SIG-M5 (cell line): ENCODE measurements around the gene STIM1.
A peak's percentile ranks its signal among the peaks of the same experiment; 100 is the strongest.

Experiments
- DNase-seq: peaks from one replicate; lab custom pipeline; 2025; lab: John Stamatoyannopoulos, UW

STIM1 gene

DNA sequence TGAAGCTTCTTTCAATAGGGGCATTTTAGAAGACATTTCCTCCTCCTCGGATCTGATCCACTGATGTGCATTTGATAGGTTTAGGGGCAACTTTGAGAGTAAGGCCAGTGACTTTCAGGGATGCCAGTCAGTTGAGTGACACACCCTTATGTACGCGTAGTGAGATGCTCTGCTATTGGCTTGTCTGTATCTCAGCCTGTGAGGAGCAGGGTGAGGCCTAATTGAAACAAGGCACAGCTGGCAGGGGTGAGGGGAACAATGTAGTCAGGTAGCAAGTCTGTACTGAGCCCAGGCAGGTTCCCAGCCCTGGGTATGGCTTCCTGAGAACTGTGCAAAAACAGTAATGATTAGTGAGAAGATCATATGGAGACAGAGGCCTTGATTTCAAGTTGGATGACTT lies 61.5 kb downstream of the STIM1 start:
- no peak for DNase-seq

DNA sequence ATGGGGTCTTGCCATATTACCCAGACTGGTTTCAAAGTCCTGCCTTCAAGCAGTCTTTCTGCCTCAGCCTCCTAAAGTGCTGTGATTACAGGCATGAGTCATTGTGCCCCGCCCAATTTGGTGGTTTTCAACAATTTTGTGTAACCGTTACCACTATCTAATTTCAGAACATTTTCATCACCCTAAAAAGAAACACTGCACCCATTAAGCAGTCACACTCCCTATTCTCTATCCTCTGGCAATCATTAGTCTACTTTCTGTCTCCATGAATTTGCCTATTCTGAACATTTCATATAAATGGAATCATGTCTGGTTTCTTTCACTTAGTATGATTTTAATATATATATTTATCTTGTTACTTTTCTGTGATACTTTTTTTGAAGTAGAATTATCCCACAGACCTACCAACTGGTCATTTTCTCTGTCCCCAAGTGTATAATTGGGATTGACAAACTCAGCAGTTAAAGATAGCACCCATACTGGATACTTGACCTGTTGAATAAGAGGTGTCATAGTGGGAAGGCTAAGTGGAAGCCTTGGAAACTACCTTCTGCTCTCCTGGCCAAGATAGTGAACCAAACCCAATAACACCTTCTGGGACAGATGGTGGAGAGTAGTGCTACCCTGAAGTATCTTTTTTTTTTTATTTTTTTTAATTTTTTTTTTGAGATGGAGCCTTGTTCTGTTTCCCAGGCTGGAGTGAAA lies 64.8 kb downstream of the STIM1 start:
- peak; percentile 18 for DNase-seq

DNA sequence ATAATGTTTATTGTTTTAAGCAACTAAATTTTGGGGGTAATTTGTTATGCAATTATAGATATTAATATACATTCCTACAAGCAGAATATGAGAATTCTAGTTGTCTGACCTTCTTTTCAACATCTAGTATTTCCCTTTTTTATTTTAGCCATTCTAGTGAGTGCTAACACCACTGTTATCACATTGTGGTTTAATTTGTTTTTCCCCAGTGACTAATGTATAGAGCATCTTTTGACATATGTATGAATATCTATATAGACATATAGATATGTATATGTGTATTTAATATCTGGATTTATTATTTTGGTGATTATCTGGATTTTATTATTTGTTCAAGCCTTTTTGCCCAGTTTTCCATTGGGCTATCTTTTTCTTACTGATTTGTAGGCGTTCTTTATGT lies 66.6 kb downstream of the STIM1 start:
- DNase-seq: no peak

DNA sequence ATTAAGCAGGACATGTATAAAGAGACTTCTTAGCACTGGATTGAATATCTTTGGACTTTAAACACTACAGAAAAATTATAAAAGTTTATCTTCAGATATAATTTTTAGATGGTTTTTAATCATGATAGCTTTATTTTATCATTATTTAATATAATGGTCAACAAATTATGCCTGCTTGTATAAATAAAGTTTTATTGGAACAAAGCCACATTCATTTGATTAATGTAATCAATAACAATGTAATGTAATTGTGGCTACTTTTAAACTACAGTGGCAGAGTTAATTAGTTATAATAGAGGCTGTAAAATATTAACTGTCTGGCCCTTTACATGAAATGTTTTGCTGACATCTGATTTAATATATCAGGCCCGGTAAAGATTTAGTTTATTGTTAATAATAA lies 70.0 kb downstream of the STIM1 start:
- DNase-seq: no peak

DNA sequence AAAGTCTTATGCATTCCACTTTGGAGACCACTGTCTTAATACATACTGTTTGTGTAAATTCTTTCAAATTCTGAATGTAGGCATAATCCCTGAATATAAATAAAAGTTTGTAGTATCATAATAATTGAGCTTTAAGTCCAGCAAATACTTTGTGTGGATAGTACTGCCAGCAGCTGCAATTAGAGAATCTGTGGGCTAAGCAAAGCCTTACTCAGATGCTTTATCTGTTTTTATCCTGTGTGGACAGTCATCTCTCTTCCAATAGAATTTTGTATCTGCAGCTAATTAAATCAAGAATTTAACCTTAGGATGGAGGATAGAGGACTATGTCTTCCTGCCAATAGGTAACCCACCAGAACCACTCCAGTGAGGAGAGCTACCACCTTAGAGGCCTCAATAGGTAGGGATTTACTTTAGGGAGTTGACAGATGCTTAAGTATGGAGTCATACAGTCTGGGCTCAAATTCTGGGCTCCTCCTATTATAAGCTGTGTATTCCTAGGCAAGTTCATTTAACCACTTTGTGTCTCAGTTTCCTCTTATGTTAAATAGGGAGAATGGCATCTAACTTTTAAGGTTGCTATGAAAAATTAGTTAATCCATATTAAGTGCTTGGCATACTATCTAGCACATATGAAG lies 71.1 kb downstream of the STIM1 start:
- no peak for DNase-seq

DNA sequence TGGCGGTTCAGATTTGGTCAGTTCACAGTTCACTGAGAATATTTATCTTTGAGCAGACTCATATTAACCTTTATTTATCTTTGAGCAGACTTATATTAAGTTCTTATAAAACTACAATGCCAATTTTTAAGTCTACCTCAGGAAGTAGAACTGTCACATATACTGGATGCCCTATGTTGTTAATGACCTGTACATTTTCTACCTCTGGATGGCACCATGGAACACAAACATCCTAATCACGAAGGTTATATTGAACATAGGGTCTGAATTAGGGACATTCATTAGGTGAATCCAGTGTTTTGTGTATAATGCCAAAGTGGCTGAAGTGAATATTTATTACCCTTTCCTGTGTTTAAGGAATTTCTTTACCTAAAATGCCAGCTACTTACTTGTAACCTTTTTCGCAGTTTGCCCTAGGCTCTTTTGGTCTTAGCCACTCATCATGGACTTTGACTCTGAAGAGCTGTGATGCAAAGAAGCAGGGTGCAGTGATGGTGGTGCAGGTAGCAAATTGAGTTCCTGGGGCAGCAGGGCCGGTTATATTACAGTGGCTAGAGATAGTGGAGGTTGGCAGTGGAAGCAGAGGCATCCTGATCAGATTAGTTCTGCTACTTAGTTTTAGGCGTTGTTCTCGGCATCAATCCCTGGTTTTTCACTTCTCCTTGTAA lies 71.8 kb downstream of the STIM1 start:
- DNase-seq: no peak

DNA sequence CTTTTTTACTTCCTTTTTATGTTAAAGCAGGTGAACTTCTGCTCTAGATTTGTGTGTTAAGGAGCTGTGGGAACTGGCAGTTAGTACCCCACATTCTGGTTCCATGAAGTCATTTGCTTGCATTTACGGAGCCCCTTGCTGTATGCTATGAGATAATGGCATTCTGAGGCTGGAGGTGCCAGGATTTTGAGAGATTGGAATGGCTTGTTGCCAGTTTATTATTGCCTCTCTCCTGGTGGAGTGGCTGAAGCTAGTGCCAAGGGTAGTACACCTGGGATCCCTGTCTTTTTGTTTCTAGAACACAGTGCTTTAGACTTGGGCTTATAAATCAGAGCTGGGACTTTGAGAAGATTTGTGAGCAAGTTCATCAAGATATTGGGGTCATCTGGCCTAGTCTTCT lies 73.8 kb downstream of the STIM1 start:
- no peak for DNase-seq

DNA sequence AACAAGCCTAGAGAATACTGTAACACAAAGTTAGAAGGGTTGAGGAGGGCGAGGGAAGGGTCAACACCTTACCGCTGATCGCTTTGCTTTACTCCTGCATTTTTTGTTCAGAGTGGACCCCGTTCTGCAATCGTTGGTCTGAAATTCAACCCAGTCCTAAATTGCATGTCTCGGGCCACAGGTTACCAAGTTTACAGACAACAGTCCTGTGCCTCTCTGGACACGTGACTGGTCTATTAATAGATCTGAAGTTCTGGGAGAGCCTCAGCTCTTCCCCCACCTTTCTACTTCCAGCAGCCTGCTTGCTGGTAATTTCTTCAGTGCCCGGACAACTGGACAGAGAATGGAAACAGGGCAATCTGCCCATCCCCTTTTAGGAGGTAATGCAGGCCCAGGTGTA lies 74.2 kb downstream of the STIM1 start:
- DNase-seq: no peak

DNA sequence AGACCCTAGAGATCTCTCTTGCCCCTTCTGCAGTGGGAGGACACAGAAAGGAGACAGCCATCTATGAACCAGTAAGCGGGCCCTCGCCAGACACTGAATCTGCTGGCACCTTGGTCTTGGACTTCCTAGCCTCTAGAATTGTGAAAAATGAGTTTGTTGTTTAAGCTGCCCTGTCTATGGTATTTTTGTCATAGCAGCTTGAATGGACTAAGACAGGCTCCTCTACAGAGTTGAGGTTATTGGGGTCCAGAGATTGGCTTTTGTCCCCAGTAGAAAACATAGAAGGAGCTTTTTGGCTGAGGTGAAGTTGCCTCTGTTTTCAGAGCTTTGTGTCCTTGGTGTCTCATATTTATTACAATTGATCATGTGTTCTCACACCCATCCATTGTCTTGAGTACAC lies 77.2 kb downstream of the STIM1 start:
- DNase-seq: no peak

DNA sequence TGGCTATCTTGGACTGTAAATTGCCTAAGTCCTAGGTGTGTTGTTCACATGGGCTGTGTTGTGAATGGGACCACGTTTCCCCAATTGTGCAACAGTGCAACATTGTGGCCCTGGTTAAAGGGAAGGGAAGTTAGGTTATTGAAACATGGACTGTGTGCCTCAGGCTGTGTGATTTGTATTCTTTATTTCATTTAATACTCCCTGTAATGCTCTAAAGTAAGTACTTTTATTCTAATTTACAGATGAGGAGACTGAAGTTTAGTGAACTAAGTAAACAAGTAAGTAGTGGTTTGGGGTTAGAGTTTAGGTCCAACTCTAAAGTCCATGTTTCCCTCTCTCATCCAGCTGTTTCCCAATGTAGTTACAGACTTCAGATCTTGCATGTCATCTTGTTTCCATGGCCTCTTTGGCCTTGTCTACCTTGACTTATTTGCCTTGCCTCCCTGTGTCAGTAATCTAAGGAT lies 77.7 kb downstream of the STIM1 start:
- DNase-seq: no peak

DNA sequence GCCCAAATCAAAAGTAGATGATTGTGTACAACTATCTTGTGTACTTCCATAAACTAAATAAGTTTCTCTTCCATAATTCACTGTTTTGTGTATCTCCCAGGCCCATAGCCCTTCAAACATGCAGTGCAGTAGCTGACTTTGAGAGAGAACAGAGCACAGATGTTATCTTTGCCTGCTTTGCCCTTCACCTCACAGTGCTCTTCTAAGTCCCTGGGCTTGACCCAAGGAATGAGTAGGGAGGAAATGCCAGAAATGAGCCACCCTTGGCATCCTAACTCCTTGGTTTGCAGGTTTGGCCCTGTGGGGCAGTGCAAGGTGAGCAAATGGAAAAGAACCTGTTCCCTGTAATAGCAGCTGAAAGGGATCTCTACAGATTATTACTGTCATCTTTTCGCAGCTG lies 79.2 kb downstream of the STIM1 start:
- DNase-seq: no peak

DNA sequence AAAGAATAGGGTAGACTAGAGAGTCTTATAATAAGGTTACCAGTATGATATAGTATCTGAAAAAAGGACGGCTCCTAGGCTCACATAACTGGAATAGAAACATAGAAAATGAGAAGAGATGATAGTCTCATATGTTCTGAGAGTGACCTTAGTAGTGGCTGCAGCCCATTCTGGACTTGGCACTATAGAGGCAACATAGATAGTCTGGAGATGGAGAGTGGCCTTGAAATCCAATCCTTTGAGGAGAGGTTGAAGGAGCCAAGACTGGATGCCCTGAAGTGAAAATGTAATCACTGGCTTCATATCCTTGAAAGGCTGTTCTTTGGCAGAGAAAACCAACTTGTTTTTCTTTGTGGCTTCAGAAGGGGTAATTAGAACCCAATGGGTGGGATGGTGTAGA lies 81.1 kb downstream of the STIM1 start:
- DNase-seq: no peak

DNA sequence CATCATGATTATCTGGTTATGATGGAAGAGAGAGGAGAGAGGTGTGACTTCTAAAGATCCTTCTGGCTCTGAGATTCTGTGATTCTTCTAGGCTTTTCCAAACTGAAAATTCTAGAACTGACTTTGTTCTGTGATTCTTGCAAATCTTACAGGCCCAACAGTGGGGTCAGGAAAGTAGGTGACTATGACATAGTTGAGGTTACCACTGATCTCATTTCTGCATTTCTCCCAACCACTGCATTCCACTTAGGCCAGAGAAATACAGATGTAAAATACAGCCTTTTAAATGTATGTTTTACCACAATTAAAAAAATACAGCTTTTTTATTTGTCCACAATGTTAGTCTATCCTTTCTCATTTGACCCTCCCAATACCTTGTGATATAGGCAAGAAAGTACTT lies 83.7 kb downstream of the STIM1 start:
- DNase-seq: no peak

DNA sequence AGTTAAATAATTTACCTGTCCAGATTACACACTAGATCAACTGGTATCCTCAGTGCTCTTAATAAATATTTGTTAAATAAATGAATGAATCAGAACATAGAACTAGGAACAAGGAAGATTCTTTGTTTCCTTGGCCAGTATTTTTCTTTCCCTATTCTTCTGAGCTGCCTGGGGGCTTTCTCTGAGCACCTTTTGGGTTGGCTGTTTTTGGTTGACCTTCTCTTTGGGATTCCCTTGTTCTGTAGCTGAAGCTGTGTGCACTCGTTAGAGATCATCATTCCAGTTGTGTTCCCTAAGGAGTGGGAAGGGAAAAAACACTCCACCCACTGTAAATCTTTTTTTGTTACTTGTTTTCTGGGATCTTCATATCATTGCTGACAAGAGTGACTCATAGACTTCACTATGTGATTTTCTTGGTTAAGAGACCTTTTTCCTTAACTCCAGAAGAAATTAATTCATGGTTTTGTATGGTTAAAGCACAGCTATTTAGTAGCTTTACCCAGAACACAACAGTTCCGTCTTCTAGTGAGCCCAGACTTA lies 84.3 kb downstream of the STIM1 start:
- no peak for DNase-seq

DNA sequence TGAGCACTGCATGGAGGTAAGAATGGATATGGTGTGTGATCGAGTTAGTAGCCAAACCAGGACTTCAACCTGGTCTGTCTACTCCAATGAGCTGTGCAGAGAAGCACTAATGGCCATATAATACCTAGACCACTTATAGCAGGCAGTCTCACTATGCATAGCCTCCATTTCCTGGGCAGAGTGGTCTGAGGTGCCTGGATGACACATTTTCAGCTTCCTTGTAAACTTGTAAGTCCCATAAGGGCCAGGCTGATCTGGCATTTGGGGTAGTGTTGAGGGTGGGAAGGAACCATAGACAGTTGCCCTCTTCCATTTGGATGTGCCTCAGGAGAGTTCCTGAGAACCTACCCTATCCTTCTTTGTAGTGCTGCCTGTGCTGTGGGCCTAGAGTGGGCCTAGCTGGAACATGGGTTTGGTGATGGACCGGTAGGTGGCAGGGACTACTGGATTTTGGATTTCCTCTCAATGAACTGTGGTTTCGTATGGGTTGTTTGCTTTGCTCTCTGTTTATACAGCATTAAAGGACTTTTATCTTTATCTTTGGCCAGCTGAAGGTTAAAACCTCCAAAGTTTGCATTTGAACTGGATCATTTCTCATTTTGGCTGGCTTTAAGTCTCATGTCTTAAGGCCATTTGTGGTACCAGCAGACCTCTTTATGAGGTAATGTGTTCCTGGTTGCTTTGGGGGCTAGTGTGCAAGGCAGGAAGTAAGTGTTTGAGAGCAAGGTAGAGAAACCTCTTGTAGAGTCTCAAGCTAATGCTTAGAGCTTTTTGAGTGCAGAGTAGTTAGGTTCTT lies 86.9 kb downstream of the STIM1 start:
- DNase-seq: no peak

DNA sequence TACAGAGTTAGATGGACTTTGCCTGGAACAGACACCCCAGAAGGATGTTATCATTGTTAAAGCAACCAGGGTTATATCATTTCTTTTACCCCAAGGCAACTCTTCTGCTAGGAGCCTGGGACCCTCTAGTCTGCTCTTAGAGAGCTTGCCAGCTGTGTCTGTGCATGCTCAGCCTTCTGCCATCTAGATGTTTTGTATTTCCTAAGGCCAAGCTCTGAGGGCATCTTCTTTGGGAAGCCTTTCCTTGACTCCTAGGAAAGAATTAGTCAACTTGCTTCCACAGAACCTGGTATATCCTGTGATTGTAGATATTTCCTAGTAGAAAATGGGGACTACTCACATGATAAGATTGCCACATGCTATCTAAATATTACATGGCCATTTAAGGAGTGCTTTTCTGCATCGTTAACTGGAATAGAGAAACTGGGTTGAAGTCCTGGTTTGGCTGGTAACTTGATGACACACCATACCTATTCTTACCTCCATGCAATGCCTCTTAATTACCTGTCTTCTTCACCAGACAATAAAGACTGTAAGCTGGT lies 87.6 kb downstream of the STIM1 start:
- no peak for DNase-seq

DNA sequence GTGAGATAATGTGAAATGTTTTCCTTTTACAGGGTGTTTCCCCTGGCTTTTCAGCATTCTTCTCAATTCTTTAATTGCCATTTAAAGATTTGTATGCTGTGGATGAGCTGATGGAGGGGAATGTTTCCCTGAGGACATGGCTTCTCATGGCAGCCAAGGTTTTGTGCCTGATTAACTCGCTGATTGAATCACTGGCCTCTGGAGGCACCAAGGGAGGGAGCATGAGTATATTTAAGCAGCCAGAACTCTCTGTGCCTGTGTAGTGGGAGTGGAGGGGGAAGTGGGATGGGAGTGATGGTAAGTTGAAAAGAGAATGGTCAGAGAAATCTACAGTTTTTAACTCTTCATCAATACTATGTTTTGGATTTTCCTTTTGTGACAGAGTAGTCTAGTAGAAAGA lies 88.7 kb downstream of the STIM1 start:
- no peak for DNase-seq

DNA sequence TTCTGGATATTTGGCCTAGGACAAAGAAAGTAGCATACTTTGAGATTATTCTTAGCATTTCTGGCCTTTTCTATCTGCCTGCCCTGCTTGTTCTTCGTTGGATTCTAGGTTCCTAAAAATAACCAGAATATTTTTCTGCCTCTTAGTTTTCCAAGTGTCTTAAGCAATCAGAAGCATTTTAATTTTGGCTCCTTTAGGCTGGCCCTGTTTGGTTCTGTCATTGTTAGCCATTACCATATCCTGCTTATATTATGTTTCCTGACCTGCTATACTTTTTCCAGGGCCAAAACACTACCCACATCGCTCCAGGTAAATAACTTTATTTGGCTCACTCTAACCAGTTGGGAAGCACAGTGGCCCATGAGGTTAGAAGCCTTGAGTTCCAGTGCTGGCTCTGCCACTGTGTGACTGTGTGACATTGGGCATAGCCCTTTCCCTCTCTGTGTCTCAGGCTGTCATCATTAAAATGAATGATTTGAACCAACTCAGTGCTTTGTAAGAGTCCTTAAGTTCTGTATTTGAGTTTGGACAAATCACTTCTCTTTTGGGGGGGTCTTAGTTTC lies 91.1 kb downstream of the STIM1 start:
- DNase-seq: no peak

DNA sequence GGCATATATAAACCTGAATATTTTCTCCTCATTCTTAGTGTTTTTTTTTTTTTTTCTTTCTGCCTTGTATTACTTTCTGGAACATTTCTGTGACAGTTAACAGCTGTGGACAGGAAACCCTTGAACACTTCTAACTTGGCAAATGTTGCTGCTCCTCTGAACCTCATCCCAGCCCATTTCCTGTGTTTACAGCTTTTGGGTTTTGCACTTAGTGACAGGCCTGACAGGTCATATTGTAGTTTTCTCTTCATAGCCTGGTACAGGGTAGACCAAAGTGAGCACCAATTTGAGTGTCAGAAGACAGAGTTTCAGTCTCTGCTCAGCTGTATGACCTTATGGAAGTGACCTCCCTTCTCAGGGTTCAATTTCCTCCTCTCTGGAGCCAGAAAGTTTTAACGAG lies 91.6 kb downstream of the STIM1 start:
- DNase-seq: no peak

DNA sequence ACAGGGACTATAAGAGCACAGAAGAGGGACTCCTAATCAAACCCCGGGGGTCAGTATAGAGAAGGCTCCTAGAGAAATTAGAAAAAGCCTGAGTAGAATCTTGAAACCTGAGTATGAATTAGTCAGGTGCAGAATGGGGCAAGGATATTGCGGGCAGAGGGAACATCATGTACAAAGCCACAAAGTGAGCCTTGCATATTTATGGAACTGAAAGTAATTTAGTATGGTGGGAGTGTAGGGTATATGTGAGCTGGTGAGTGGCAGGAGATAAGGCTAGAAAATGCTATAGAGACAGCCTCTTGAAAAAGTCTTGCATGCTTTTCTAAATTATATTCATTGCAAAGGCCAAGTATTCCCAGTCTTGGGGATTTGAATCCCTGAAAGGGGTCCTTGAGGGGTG lies 93.7 kb downstream of the STIM1 start:
- peak; percentile 61 for DNase-seq

DNA sequence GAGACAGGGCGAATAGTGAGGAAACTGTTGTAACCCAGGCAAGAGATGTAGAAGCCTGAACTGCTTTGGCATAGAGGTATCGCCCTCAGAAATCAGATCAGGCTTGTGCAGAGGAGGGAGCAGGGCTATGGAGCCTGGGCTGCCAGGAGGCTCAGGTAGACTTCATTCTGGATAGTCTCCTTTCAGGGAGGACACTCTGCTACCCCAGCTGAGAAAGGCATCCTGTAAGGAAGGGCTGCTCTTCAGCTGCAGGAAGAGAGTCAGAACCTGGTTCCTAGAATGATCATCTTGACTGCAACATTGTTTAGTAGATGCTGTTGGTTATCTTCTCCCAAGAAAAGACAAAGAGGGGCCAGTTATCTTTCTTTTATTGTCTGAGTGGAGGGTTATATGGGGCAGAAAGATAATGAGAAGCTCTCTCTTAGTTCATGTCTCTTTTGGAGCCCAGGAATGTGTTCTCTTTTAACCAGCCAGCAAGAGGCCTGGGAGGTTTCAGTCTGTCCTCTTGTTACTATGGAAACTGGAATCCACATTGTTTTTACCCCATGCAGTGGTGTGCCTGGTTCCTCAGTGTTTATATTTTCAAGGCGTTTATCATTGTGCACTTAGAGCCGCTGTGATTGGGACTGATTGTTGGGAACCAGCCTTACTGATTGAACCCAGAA lies 95.7 kb downstream of the STIM1 start:
- DNase-seq: no peak
